ENCODE measurements around the gene GCLM.

GCLM gene

GRCh38 chr1:93888900-93889299 is 20.3 kb downstream of the GCLM start:
- no peak for TF ChIP-seq CTCF (IDR thresholded peaks at IDR 0.05; ENCODE audit: borderline replicate concordance, insufficient read depth, low read depth, low read length)
- H3K4me3 ChIP-seq (ENCODE audit: low read depth, low read length) = no peak overlapping the region

DNA sequence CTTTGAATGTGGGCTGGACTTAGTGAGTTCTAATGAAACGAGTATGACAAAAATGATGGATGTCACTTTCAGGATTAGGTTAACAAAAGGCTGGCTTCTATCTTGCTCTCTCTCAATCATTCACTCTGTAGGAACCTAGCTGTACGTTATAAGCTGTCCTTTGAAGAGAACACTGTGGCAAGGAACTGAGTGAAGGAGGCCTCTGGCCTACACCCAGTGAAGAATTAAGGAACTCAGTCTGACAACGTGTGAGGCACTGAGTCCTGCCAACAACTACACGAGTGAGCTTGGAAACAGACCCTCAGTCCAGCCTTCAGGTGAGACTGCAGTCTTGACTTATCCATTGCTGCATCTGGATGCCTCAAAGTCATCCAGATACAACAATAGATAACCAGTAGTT is 27.0 kb downstream of the GCLM start:
- TF ChIP-seq CTCF (IDR thresholded peaks at IDR 0.05; ENCODE audit: borderline replicate concordance, insufficient read depth, low read depth, low read length) = no peak
- H3K4me3 ChIP-seq (ENCODE audit: low read depth, low read length) = no peak overlapping the region

- H3K4me3 ChIP-seq (ENCODE audit: low read depth, low read length) = no peak overlapping the region
- no peak for TF ChIP-seq CTCF (IDR thresholded peaks at IDR 0.05; ENCODE audit: borderline replicate concordance, insufficient read depth, low read depth, low read length)
Observed at GRCh38 chr1:93880731-93881130, 28.5 kb downstream of the GCLM start.

- H3K4me3 ChIP-seq (ENCODE audit: low read depth, low read length) = peak within 1 kb of the TSS; percentile 89
- no peak for TF ChIP-seq CTCF (IDR thresholded peaks at IDR 0.05; ENCODE audit: borderline replicate concordance, insufficient read depth, low read depth, low read length)
Observed at GRCh38 chr1:93878889-93879586, 30.2 kb downstream of the GCLM start, which contains the start of gene DNTTIP2. Gene DNTTIP2 (minus strand): TSS chr1:93879206. CDS start chr1:93879148, 58 bp downstream.

GRCh38 chr1:93878501-93878888 is 30.7 kb downstream of the GCLM start:
- TF ChIP-seq CTCF (IDR thresholded peaks at IDR 0.05; ENCODE audit: borderline replicate concordance, insufficient read depth, low read depth, low read length) = no peak
- H3K4me3 ChIP-seq (ENCODE audit: low read depth, low read length) = peak overlapping the region; percentile 89

GRCh38 chr1:93877529-93877928 is 31.7 kb downstream of the GCLM start:
- H3K4me3 ChIP-seq (ENCODE audit: low read depth, low read length) = no peak overlapping the region

More at GRCh38 chr1:93877529-93877928, 31.7 kb downstream of the GCLM start:
- TF ChIP-seq CTCF (IDR thresholded peaks at IDR 0.05; ENCODE audit: borderline replicate concordance, insufficient read depth, low read depth, low read length) = no peak
